Stomach smooth muscle (tissue), 2 donors: ENCODE data around the gene SHC3.

ENCODE experiments used
- H3K27ac ChIP-seq: one replicate; pipeline ENCODE4 v1.7.0; 2013; ENCODE audit warnings: mild to moderate bottlenecking, low read length, inconsistent platforms
- H3K27me3 ChIP-seq, 2 donors: one replicate each; pipeline ENCODE4 v1.7.0; 2013; ENCODE audit warnings: low read length in 2 of 2; ENCODE audit not compliant: insufficient read depth in 2 of 2, control insufficient read depth in 1 of 2
- H3K36me3 ChIP-seq, 2 donors: one replicate each; pipeline ENCODE4 v1.7.0; 2013; ENCODE audit warnings: low read length in 2 of 2; ENCODE audit not compliant: control insufficient read depth in 2 of 2, insufficient read depth in 2 of 2
- H3K4me1 ChIP-seq: one replicate; pipeline ENCODE4 v1.7.0; 2013; ENCODE audit warnings: low read length; ENCODE audit not compliant: control insufficient read depth, insufficient read depth
- H3K4me3 ChIP-seq, 2 donors: one replicate each; pipeline ENCODE4 v1.7.0; 2013; ENCODE audit warnings: low read length in 2 of 2
- H3K9ac ChIP-seq, 2 donors: one replicate each; pipeline ENCODE4 v1.7.0; 2013; ENCODE audit warnings: low read length in 2 of 2, mild to moderate bottlenecking in 1 of 2
- H3K9me3 ChIP-seq, 2 donors: one replicate each; pipeline ENCODE4 v1.7.0; 2013; ENCODE audit warnings: low read length in 2 of 2; ENCODE audit not compliant: control insufficient read depth in 2 of 2
- donor health status: healthy.
- donor health status: Pancreatic carcinoma.

Gene SHC3

GRCh38 chr9:89172398-89172797 is 6.2 kb downstream of the SHC3 start:
- Histone ChIP-seq H3K36me3 (no peaks in the 10 kb centered on the region), H3K9ac (no peak overlapping the region), H3K4me1 (peaks cover 4% of the 10 kb centered on the region), H3K4me3 (no peak overlapping the region), H3K9me3 (no peaks in the 10 kb centered on the region), H3K27me3 (peaks cover 22 to 25% of the 10 kb centered on the region in 2 donors), H3K27ac (no peak overlapping the region)

GRCh38 chr9:89171693-89172092 is 6.9 kb downstream of the SHC3 start:
- Histone ChIP-seq H3K9me3 (no peaks in the 10 kb centered on the region), H3K4me3 (no peak overlapping the region), H3K4me1 (peaks cover 3% of the 10 kb centered on the region), H3K27ac (no peak overlapping the region), H3K36me3 (no peaks in the 10 kb centered on the region), H3K9ac (no peak overlapping the region), H3K27me3 (peaks cover 15 to 19% of the 10 kb centered on the region in 2 donors)

- no peak overlapping the region for H3K4me3 ChIP-seq
- no peak overlapping the region for H3K27ac ChIP-seq
- H3K27me3 ChIP-seq = peaks cover 12 to 18% of the 10 kb centered on the region in 2 donors
- no peak overlapping the region for H3K9ac ChIP-seq
- H3K36me3 ChIP-seq = no peaks in the 10 kb centered on the region
- H3K9me3 ChIP-seq = no peaks in the 10 kb centered on the region
- H3K4me1 ChIP-seq = peaks cover 3% of the 10 kb centered on the region
Observed at GRCh38 chr9:89171231-89171630, 7.4 kb downstream of the SHC3 start.

- Histone ChIP-seq H3K9me3 (no peaks in the 10 kb centered on the region), H3K36me3 (no peaks in the 10 kb centered on the region), H3K4me3 (no peak overlapping the region), H3K27me3 (peaks cover 1 to 6% of the 10 kb centered on the region in 2 donors), H3K27ac (no peak overlapping the region), H3K9ac (no peak overlapping the region), H3K4me1 (peaks cover 3% of the 10 kb centered on the region)
Observed at GRCh38 chr9:89168901-89169813, 9.5 kb downstream of the SHC3 start.

- Histone ChIP-seq H3K27me3 (peaks cover 0 to 3% of the 10 kb centered on the region in 2 donors), H3K4me3 (no peak overlapping the region), H3K9ac (no peak overlapping the region), H3K36me3 (no peaks in the 10 kb centered on the region), H3K4me1 (peaks cover 3% of the 10 kb centered on the region), H3K9me3 (no peaks in the 10 kb centered on the region), H3K27ac (no peak overlapping the region)
Observed at GRCh38 chr9:89167788-89168187, 10.8 kb downstream of the SHC3 start.

GRCh38 chr9:89166852-89167251 is 11.8 kb downstream of the SHC3 start:
- H3K27ac ChIP-seq = no peak overlapping the region
- no peaks in the 10 kb centered on the region for H3K9me3 ChIP-seq
- H3K27me3 ChIP-seq = no peaks in the 10 kb centered on the region
- no peak overlapping the region for H3K4me3 ChIP-seq
- H3K9ac ChIP-seq = no peak overlapping the region
- H3K4me1 ChIP-seq = no peaks in the 10 kb centered on the region
- H3K36me3 ChIP-seq = no peaks in the 10 kb centered on the region

GRCh38 chr9:89165880-89166279 is 12.7 kb downstream of the SHC3 start:
- Histone ChIP-seq H3K4me1 (no peaks in the 10 kb centered on the region), H3K9me3 (no peaks in the 10 kb centered on the region), H3K4me3 (no peak overlapping the region), H3K27me3 (no peaks in the 10 kb centered on the region), H3K9ac (no peak overlapping the region), H3K27ac (no peak overlapping the region), H3K36me3 (no peaks in the 10 kb centered on the region)

GRCh38 chr9:89165341-89165740 is 13.3 kb downstream of the SHC3 start:
- Histone ChIP-seq H3K4me3 (no peak overlapping the region), H3K9me3 (no peaks in the 10 kb centered on the region), H3K36me3 (no peaks in the 10 kb centered on the region), H3K4me1 (no peaks in the 10 kb centered on the region), H3K9ac (no peak overlapping the region), H3K27ac (no peak overlapping the region), H3K27me3 (no peaks in the 10 kb centered on the region)

- no peaks in the 10 kb centered on the region for H3K27me3 ChIP-seq
- H3K9me3 ChIP-seq = no peaks in the 10 kb centered on the region
- no peaks in the 10 kb centered on the region for H3K4me1 ChIP-seq
- no peak overlapping the region for H3K9ac ChIP-seq
- no peak overlapping the region for H3K4me3 ChIP-seq
- no peak overlapping the region for H3K27ac ChIP-seq
- no peaks in the 10 kb centered on the region for H3K36me3 ChIP-seq
Observed at GRCh38 chr9:89161221-89161620, 17.4 kb downstream of the SHC3 start.

- no peaks in the 10 kb centered on the region for H3K4me1 ChIP-seq
- H3K4me3 ChIP-seq = no peak overlapping the region
- no peak overlapping the region for H3K9ac ChIP-seq
- H3K9me3 ChIP-seq = no peaks in the 10 kb centered on the region
- H3K36me3 ChIP-seq = no peaks in the 10 kb centered on the region
- no peaks in the 10 kb centered on the region for H3K27me3 ChIP-seq
- no peak overlapping the region for H3K27ac ChIP-seq
Observed at GRCh38 chr9:89160806-89161205, 17.8 kb downstream of the SHC3 start.

GRCh38 chr9:89154651-89155336 is 23.8 kb downstream of the SHC3 start:
- Histone ChIP-seq H3K27me3 (no peaks in the 10 kb centered on the region), H3K27ac (no peak overlapping the region)

More at GRCh38 chr9:89154651-89155336, 23.8 kb downstream of the SHC3 start:
- Histone ChIP-seq H3K4me3 (no peak overlapping the region), H3K4me1 (no peaks in the 10 kb centered on the region), H3K9me3 (no peaks in the 10 kb centered on the region), H3K36me3 (no peaks in the 10 kb centered on the region), H3K9ac (no peak overlapping the region)
